SW480 (cell line): ENCODE results near the gene KDM8.
A peak's percentile ranks its signal among the peaks of the same experiment; 100 is the strongest.

Experiments
- DNase-seq: peaks from one replicate; pipeline ENCODE4 v3.0.0-alpha.2; 2016; ENCODE audit warnings: low spot score

The KDM8 gene

GRCh38 chr16:27231692-27232060 is 28.4 kb downstream of the KDM8 start:
- DNase-seq: no peak

- no peak for DNase-seq
These were observed 29.0 kb downstream of the KDM8 start for GRCh38 chr16:27232061-27232900.

DNA sequence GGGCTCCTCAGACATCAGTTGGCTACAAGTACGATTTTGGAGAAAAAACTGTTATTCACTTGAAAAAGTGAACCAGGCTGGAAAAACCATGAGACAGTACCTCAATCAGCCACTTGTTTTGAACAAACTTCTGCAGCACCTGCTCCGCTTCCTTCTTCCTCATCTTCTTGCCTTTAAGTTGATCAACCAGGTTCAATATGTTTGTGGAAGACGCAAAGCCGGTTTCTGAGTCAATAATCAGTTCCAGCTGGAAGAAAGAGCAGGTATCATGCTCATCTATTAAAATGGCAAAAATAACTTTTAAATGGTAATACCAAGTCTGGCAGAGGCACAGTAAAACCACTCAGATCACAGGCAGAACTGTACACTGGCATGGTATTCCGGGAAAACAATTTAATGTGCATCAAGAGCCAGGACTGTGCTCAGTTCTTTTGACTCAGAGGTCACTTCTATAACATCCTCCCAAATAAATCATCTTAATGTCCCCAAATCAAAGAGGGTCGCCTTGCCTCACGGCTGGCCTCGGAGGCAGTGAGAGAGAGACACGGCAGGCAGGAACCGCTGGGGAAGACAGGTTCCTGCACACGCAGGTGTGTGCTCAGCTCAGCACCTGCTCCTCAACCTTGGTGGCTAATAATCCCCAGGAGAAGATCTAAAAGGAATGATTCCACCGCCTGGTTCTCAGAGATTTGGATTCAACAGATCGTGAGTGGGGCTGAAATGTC is 29.7 kb downstream of the KDM8 start:
- DNase-seq: no peak

DNA sequence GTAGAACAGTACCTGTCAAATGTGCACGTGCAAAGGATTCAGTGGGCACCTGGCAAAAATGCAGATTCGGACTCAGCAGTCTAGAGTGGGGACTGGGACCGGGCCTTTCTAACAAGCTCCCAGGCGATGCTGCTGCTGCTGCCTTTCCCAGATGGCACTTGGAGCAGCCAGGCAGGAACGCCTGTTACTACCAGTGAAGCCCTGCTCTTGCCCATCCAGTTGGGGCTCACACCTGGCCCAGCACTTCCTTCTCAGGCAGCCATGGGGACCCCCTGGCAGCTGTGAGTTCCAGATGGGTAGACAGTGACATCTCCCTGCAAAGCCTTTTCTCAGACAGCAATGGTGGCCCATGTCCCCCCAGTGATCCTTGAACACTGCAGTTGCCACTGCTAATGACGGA is 30.4 kb downstream of the KDM8 start:
- no peak for DNase-seq

- no peak for DNase-seq
These were observed 30.8 kb downstream of the KDM8 start for GRCh38 chr16:27234171-27234570.

DNA sequence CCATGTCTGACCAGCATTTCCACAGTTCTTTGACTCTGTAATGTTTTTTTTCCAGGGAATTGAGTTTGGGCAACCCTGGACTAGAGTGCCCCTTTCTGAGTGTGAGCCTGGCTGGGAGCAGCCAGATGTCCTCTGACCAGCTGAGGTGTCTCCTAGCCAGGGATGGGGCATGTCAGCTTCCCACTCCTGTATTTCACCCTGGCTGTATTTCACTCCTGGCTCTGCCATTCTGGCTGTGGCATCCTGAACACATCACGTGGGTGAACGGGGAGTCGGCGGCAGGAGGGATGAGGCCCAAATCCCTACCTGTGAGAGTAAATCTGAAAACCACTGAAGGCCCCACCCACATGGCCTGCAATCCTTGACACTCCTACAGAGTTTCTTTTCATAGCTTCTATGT is 31.3 kb downstream of the KDM8 start:
- no peak for DNase-seq

GRCh38 chr16:27235055-27235937 is 32.0 kb downstream of the KDM8 start:
- DNase-seq: peak; percentile 59

GRCh38 chr16:27235938-27236245 is 32.6 kb downstream of the KDM8 start:
- no peak for DNase-seq

GRCh38 chr16:27236635-27237218 is 33.4 kb downstream of the KDM8 start:
- DNase-seq: no peak

- no peak for DNase-seq
These were observed 34.1 kb downstream of the KDM8 start for GRCh38 chr16:27237219-27238015.

- no peak for DNase-seq
These were observed 34.8 kb downstream of the KDM8 start for GRCh38 chr16:27238016-27238587.

DNA sequence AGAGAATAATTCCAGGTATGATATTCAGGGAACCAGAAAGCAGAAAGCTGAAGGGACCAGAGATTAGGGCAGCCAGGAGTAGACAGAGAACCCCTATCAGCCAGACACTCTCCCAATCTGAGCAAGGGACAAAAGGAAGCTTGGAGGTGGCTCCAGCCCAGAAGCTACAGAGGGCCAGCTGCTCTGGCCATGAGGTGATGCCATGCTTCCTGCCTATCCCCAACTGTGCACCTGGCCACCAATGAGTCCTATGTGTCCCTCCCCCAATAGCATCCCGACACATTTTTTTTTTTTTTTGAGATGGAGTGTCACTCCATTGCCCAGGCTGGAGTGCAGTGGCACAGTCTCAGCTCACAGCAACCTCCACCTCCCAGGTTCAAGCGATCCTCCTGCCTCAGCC is 35.3 kb downstream of the KDM8 start:
- DNase-seq: no peak

DNA sequence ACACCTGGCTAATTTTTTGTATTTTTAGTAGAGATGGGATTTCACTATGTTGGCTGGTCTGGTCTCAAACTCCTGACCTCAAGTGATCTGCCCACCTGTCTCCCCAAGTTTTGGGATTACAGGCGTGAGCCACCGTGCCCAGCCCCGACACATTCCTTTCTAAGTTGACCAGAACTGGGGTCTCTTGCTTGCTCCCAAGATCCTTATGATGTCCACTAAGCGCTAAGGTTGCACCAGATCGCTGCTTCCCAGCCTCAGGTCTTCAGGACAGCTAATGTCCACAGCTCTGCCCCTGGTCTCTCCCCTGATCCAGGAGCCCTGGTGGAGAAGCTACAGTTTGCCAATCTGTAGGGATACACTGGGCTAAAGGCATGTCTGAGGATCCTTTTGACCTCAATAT is 35.7 kb downstream of the KDM8 start:
- DNase-seq: no peak

- DNase-seq: no peak
These were observed 36.8 kb downstream of the KDM8 start for GRCh38 chr16:27239906-27240655.

DNA sequence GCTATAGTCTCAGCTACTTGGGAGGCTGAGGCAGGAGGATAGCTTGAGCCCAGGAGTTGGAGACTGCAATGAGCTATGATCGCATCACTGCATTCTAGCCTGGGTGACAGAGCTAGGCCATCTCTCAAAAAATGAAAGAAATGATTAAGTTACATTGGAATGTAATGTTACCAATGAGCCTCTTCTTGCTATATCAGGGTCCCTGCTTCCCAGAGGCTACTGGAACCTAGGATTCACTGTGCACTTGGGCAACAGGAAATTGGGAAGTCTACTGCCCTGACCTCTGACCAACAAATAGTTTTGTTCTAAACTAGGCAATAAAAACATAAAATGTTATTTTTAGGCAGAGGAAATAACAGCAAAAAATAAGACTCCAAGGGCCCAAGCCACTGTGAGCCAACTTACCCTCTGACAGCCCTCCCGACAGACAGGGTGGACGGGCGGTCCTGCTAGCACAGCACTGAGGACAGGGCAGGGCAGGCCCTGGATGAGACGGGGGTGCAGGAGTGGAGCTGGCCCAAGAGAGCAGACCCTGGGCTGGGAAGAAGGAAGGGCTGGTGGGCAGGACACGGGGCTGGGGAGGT is 37.7 kb downstream of the KDM8 start:
- no peak for DNase-seq

DNA sequence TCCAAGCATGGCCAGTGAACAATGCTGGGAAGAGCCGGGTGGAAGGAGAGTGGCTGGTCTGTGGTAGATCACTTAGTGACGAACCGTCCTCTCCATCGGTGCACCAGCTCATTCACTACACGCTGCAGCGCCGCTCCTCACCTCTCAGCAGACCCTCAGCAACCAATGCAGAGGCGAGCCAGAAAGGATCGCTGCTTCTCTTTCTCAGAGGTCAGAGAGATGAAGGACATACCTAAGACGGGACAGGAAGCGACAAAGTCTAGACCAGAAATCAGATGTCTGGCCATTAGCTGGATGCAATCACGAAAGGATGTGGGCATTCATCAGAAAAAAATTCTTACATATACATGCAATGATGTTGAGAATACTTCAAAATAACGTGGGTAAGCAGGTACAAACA is 38.3 kb downstream of the KDM8 start:
- DNase-seq: no peak

DNA sequence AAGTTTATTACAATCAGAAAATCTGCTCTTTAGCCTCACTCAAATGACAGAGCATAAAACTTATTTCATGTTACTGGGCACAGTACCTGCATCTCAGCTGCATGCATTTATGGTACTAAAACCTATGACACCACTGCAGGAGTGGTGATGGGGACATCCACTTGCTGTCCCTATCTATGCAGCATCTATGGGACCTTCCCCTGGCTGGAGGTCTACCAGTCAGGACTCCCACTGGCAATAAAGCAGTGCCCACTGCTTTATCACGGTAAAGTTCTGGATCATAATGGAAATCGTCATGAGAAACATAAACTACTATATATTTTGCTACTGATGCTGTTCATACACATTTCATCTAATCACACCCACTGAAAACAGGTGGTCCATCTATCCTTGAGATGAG is 39.1 kb downstream of the KDM8 start:
- no peak for DNase-seq

- peak; percentile 20 for DNase-seq
These were observed 39.7 kb downstream of the KDM8 start for GRCh38 chr16:27242868-27243590.

DNA sequence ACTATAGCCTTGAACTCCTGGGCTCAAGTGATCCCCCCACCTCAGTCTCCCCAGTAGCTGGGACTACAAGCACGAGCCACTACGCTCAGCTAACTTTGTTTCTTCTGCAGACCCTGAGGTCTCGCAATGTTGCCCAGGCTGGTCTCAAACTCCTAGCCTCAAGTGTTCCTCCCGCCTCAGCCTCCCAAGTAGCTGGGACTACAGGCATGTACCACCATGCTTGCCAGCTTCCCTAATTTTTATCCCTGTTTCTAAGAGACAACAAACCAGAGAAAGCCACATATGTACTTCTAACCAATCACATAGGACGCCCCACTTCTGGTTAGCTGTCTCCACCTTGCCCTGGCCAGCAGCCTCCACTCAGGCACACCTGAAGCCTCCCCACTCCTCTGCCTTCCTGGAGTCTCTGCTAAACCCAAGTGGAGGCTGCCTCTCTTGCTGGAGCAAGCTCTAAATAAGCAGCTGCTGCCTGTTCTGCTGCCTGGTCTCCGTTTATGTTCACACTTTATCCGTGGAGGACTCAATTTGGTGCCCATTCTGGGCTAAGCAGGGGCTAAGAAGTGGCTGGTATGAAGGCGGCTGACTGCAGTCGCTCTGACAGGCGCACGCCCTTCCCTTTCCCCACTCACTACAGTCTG is 40.5 kb downstream of the KDM8 start:
- no peak for DNase-seq
